Omental fat pad (tissue), 4 donors: ENCODE results near the gene EDN2. TPM values are rescaled to one million over a fixed set of nuclear protein-coding genes. Genes with fewer than 3 reads are reported as not detected.

ENCODE experiments used
- ATAC-seq: fragments of 150-250 bp; one replicate; pipeline ENCODE4 v1.9.1; 2016; ENCODE audit warnings: mild to moderate bottlenecking, moderate library complexity; ENCODE audit not compliant: low FRiP score
- DNase-seq: peaks from one replicate; pipeline ENCODE4 v3.0.0-alpha.2; 2019; ENCODE audit warnings: low spot score
- CTCF ChIP-seq, 3 donors: fragments of 450-650 bp; IDR thresholded peaks; one replicate each; pipeline ENCODE4 v1.5.1; 2016 to 2017; ENCODE audit warnings: antibody characterized with exemption in 3 of 3, mild to moderate bottlenecking in 3 of 3, moderate library complexity in 2 of 3
- total RNA-seq, 4 donors: library from RNA; depleted of rRNA; stranded (reverse); fragments of >200 nt; gene quantifications; one replicate each; pipeline ENCODE4 v1.1.0, GENCODE V29; 2016

EDN2 gene
- total RNA-seq, 4 donors from 2014 or later, result not detected

- ATAC-seq (no peak), DNase-seq (no peak)
- no peak for TF ChIP-seq CTCF (IDR thresholded peaks at IDR 0.05)
These were observed 10.9 kb upstream of the EDN2 start for GRCh38 chr1:41495210-41495948.

- no peak for DNase-seq
- TF ChIP-seq CTCF (IDR thresholded peaks at IDR 0.05), result no peak
- ATAC-seq, result no peak
These were observed 10.1 kb upstream of the EDN2 start for GRCh38 chr1:41494351-41495209.

GRCh38 chr1:41493626-41494350 is 9.3 kb upstream of the EDN2 start:
- ATAC-seq, result no peak
- DNase-seq, result no peak
- no peak for TF ChIP-seq CTCF (IDR thresholded peaks at IDR 0.05)

GRCh38 chr1:41493117-41493536 is 8.6 kb upstream of the EDN2 start:
- DNase-seq, result no peak
- no peak for TF ChIP-seq CTCF (IDR thresholded peaks at IDR 0.05)
- ATAC-seq, result peak; percentile 22

- DNase-seq (no peak), ATAC-seq (no peak)
- TF ChIP-seq CTCF (IDR thresholded peaks at IDR 0.05), result no peak
These were observed 7.9 kb upstream of the EDN2 start for GRCh38 chr1:41492341-41492848.

GRCh38 chr1:41490911-41491310 is 6.4 kb upstream of the EDN2 start:
- DNase-seq (no peak), ATAC-seq (no peak)
- TF ChIP-seq CTCF (IDR thresholded peaks at IDR 0.05), result no peak
